ENCODE results near the gene DNAH12.
"Not testable (repeated sequence)": the region's sequence is repeated elsewhere in the genome, so short reads cannot be mapped to it uniquely, and the experiment has no call there.

DNAH12 gene

GRCh38 chr3:57464801-57465200 is 79.3 kb downstream of the DNAH12 start:
- Mint-ChIP-seq H3K4me3 (no peak overlapping the region), H3K36me3 (no peaks in the 10 kb centered on the region), H3K27ac (no peak overlapping the region), H3K4me1 (no peaks in the 10 kb centered on the region), H3K27me3 (peaks cover 4% of the 10 kb centered on the region), H3K9me3 (no peaks in the 10 kb centered on the region)
- CTCF ChIA-PET: no interaction called here
- no peak for DNase-seq

- Mint-ChIP-seq H3K36me3 (no peaks in the 10 kb centered on the region), H3K4me3 (no peak overlapping the region), H3K27me3 (peaks cover 4% of the 10 kb centered on the region), H3K9me3 (no peaks in the 10 kb centered on the region), H3K4me1 (no peaks in the 10 kb centered on the region), H3K27ac (no peak overlapping the region)
- CTCF ChIA-PET: no interaction called here
- DNase-seq: no peak
These were observed 80.1 kb downstream of the DNAH12 start for GRCh38 chr3:57464011-57464410.

- Mint-ChIP-seq H3K4me1 (no peaks in the 10 kb centered on the region), H3K36me3 (no peaks in the 10 kb centered on the region), H3K27me3 (peaks cover 19% of the 10 kb centered on the region), H3K4me3 (no peak overlapping the region), H3K27ac (no peak overlapping the region), H3K9me3 (no peaks in the 10 kb centered on the region)
- CTCF ChIA-PET: no interaction called here
- no peak for DNase-seq
These were observed 92.8 kb downstream of the DNAH12 start for GRCh38 chr3:57451150-57451846.

GRCh38 chr3:57449276-57449847 is 94.8 kb downstream of the DNAH12 start:
- H3K27ac Mint-ChIP-seq, DNase-seq, H3K9me3 Mint-ChIP-seq, CTCF ChIA-PET, H3K36me3 Mint-ChIP-seq, H3K4me3 Mint-ChIP-seq, H3K4me1 Mint-ChIP-seq: not testable (repeated sequence)
- H3K27me3 Mint-ChIP-seq: peaks cover 17% of the 10 kb centered on the region

- DNase-seq, H3K27me3 Mint-ChIP-seq, CTCF ChIA-PET, H3K4me1 Mint-ChIP-seq, H3K27ac Mint-ChIP-seq, H3K36me3 Mint-ChIP-seq, H3K4me3 Mint-ChIP-seq, H3K9me3 Mint-ChIP-seq: not testable (repeated sequence)
These were observed 95.7 kb downstream of the DNAH12 start for GRCh38 chr3:57448489-57448888.

- peaks cover 15% of the 10 kb centered on the region for H3K27me3 Mint-ChIP-seq
- H3K27ac Mint-ChIP-seq: no peak overlapping the region
- H3K4me3 Mint-ChIP-seq: no peak overlapping the region
- DNase-seq: no peak
- H3K36me3 Mint-ChIP-seq: no peaks in the 10 kb centered on the region
- H3K9me3 Mint-ChIP-seq: no peaks in the 10 kb centered on the region
- no peaks in the 10 kb centered on the region for H3K4me1 Mint-ChIP-seq
- CTCF ChIA-PET: interaction anchor here (1.9 kb wide), 1 partner anchor 49 kb away, joined by 5 read pairs; no protein-coding TSS in a partner anchor
These were observed 97.8 kb downstream of the DNAH12 start for GRCh38 chr3:57446318-57446841.

GRCh38 chr3:57444469-57444868 is 99.7 kb downstream of the DNAH12 start:
- Mint-ChIP-seq H3K27me3 (peaks cover 19% of the 10 kb centered on the region), H3K36me3 (no peaks in the 10 kb centered on the region), H3K4me3 (no peak overlapping the region), H3K27ac (no peak overlapping the region), H3K9me3 (no peaks in the 10 kb centered on the region), H3K4me1 (no peaks in the 10 kb centered on the region)
- CTCF ChIA-PET: no interaction called here
- DNase-seq: no peak

GRCh38 chr3:57440144-57440543 is 104.0 kb downstream of the DNAH12 start:
- H3K4me1 Mint-ChIP-seq, DNase-seq, H3K27ac Mint-ChIP-seq, H3K36me3 Mint-ChIP-seq, CTCF ChIA-PET, H3K27me3 Mint-ChIP-seq, H3K4me3 Mint-ChIP-seq, H3K9me3 Mint-ChIP-seq: not testable (repeated sequence)

- CTCF ChIA-PET, H3K4me1 Mint-ChIP-seq, H3K27me3 Mint-ChIP-seq, DNase-seq, H3K27ac Mint-ChIP-seq, H3K4me3 Mint-ChIP-seq, H3K36me3 Mint-ChIP-seq, H3K9me3 Mint-ChIP-seq: not testable (repeated sequence)
These were observed 105.7 kb downstream of the DNAH12 start for GRCh38 chr3:57438460-57438859.

GRCh38 chr3:57436195-57436761 is 107.9 kb downstream of the DNAH12 start:
- no peak for DNase-seq
- Mint-ChIP-seq H3K27ac (no peak overlapping the region), H3K9me3 (no peaks in the 10 kb centered on the region), H3K4me1 (no peaks in the 10 kb centered on the region), H3K4me3 (no peak overlapping the region), H3K27me3 (peaks cover 3% of the 10 kb centered on the region), H3K36me3 (no peaks in the 10 kb centered on the region)
- CTCF ChIA-PET: no interaction called here

GRCh38 chr3:57434041-57434440 is 110.1 kb downstream of the DNAH12 start:
- CTCF ChIA-PET: no interaction called here
- peaks cover 7% of the 10 kb centered on the region for H3K27me3 Mint-ChIP-seq
- no peak for DNase-seq
- no peak overlapping the region for H3K27ac Mint-ChIP-seq
- no peak overlapping the region for H3K4me3 Mint-ChIP-seq
- H3K4me1 Mint-ChIP-seq: no peaks in the 10 kb centered on the region
- no peaks in the 10 kb centered on the region for H3K36me3 Mint-ChIP-seq
- H3K9me3 Mint-ChIP-seq: no peaks in the 10 kb centered on the region

GRCh38 chr3:57423335-57423734 is 120.8 kb downstream of the DNAH12 start:
- DNase-seq: no peak
- CTCF ChIA-PET: no interaction called here
- Mint-ChIP-seq H3K4me3 (no peak overlapping the region), H3K9me3 (no peaks in the 10 kb centered on the region), H3K27ac (no peak overlapping the region), H3K27me3 (peaks cover 10% of the 10 kb centered on the region), H3K36me3 (no peaks in the 10 kb centered on the region), H3K4me1 (no peaks in the 10 kb centered on the region)

GRCh38 chr3:57421336-57421735 is 122.8 kb downstream of the DNAH12 start:
- Mint-ChIP-seq H3K27ac (no peak overlapping the region), H3K36me3 (no peaks in the 10 kb centered on the region), H3K9me3 (no peaks in the 10 kb centered on the region), H3K4me3 (no peak overlapping the region), H3K4me1 (no peaks in the 10 kb centered on the region), H3K27me3 (peaks cover 12% of the 10 kb centered on the region)
- CTCF ChIA-PET: interaction anchor here (1.7 kb wide), 1 partner anchor 24 kb away, joined by 6 read pairs; no protein-coding TSS in a partner anchor
- no peak for DNase-seq

- Mint-ChIP-seq H3K9me3 (no peaks in the 10 kb centered on the region), H3K27ac (no peak overlapping the region), H3K4me3 (no peak overlapping the region), H3K4me1 (no peaks in the 10 kb centered on the region), H3K36me3 (no peaks in the 10 kb centered on the region), H3K27me3 (peaks cover 6% of the 10 kb centered on the region)
- CTCF ChIA-PET: interaction anchor here (0.7 kb wide), 1 partner anchor 250 kb away, joined by 3 read pairs; no protein-coding TSS in a partner anchor
- no peak for DNase-seq
These were observed 124.1 kb downstream of the DNAH12 start for GRCh38 chr3:57420001-57420400.

GRCh38 chr3:57411715-57412114 is 132.4 kb downstream of the DNAH12 start:
- CTCF ChIA-PET: no interaction called here
- no peaks in the 10 kb centered on the region for H3K4me1 Mint-ChIP-seq
- H3K27ac Mint-ChIP-seq: no peak overlapping the region

More at GRCh38 chr3:57411715-57412114, 132.4 kb downstream of the DNAH12 start:
- H3K9me3 Mint-ChIP-seq: no peaks in the 10 kb centered on the region
- peaks cover 4% of the 10 kb centered on the region for H3K27me3 Mint-ChIP-seq
- DNase-seq: no peak
- no peak overlapping the region for H3K4me3 Mint-ChIP-seq
- H3K36me3 Mint-ChIP-seq: no peaks in the 10 kb centered on the region

Data from activated naive CD4-positive, alpha-beta T cell treated with anti-CD3 and anti-CD28 coated beads, Interleukin-2, amount 10 ng/mL, durations not matched to agents 7 days and 5 days (primary cell).